WTC11 (cell line): ENCODE results near the gene FLRT3. TPM values are rescaled to one million over a fixed set of nuclear protein-coding genes. Genes with fewer than 3 reads are reported as not detected.

Experiments used
- ATAC-seq: fragments of 200-7000 bp; cut with Tn5 transposase; 2 replicates; pipeline ENCODE4 v1.10.0; 2021; ENCODE audit warnings: mild to moderate bottlenecking, moderate library complexity
- CTCF ChIA-PET: fragments of 300-600 bp; sonication (Branson Sonifier 250); formaldehyde crosslinking; loops from one replicate; lab custom pipeline; 2021; ENCODE audit warnings: antibody characterized with exemption; lab: Charles Lee
- POLR2A ChIA-PET: fragments of 350-600 bp; sonication (Branson Sonifier 250); formaldehyde crosslinking; loops from one replicate; lab custom pipeline; 2021; ENCODE audit warnings: antibody characterized with exemption; lab: Charles Lee
- DNase-seq: peaks from one replicate; pipeline ENCODE4 v3.0.0; 2021; ENCODE audit warnings: low spot score
- H3K27ac Mint-ChIP-seq: 2 replicates; pipeline ENCODE4 v1.8.0; 2021; ENCODE audit warnings: mixed read lengths
- H3K27me3 Mint-ChIP-seq: 2 replicates; pipeline ENCODE4 v1.8.0; 2021; ENCODE audit warnings: low read depth, mild to moderate bottlenecking, moderate library complexity, mixed read lengths
- H3K36me3 Mint-ChIP-seq: 2 replicates; pipeline ENCODE4 v1.8.0; 2021; ENCODE audit warnings: mixed read lengths
- H3K4me1 Mint-ChIP-seq: 2 replicates; pipeline ENCODE4 v1.8.0; 2022; ENCODE audit warnings: mixed read lengths
- H3K4me3 Mint-ChIP-seq: 2 replicates; pipeline ENCODE4 v1.8.0; 2021; ENCODE audit warnings: mild to moderate bottlenecking, moderate library complexity, mixed read lengths
- H3K9me3 Mint-ChIP-seq: 2 replicates; pipeline ENCODE4 v1.8.0; 2021; ENCODE audit warnings: mixed read lengths
- CBFB ChIP-seq: sonication (generic); formaldehyde crosslinking; IDR thresholded peaks from 2 replicates; pipeline ENCODE4 v1.8.1; 2022; ENCODE audit warnings: mild to moderate bottlenecking, low read depth, missing genetic modification reagents
- CREB1 ChIP-seq: sonication (generic); formaldehyde crosslinking; IDR thresholded peaks from 2 replicates; pipeline ENCODE4 v1.8.0; 2023; ENCODE audit warnings: mild to moderate bottlenecking, missing genetic modification reagents
- ERG ChIP-seq: fragments of 250-450 bp; sonication (Bioruptor Pico); IDR thresholded peaks from 2 replicates; pipeline ENCODE4 v1.8.0; 2021; ENCODE audit warnings: mild to moderate bottlenecking
- FOXK1 ChIP-seq: sonication (generic); formaldehyde crosslinking; IDR thresholded peaks from 2 replicates; pipeline ENCODE4 v1.8.0; 2022; ENCODE audit warnings: mild to moderate bottlenecking, moderate library complexity, missing genetic modification reagents
- GRHL2 ChIP-seq: fragments of 250-450 bp; sonication (Bioruptor Pico); IDR thresholded peaks from 2 replicates; pipeline ENCODE4 v1.8.0; 2022; ENCODE audit warnings: mild to moderate bottlenecking, moderate library complexity; ENCODE audit not compliant: insufficient replicate concordance, severe bottlenecking
- GTF2I ChIP-seq: fragments of 250-450 bp; sonication (Bioruptor Pico); conservative IDR thresholded peaks from 2 replicates; pipeline ENCODE4 v1.4.0; 2021; ENCODE audit warnings: mild to moderate bottlenecking
- IRF2 ChIP-seq: sonication (generic); formaldehyde crosslinking; IDR thresholded peaks from 2 replicates; pipeline ENCODE4 v1.8.0; 2022; ENCODE audit warnings: low read depth, missing genetic modification reagents, borderline replicate concordance
- JAZF1 ChIP-seq: fragments of 250-450 bp; sonication (Bioruptor Pico); IDR thresholded peaks from 2 replicates; pipeline ENCODE4 v1.9.0; 2021; ENCODE audit warnings: moderate library complexity, mild to moderate bottlenecking, inconsistent platforms
- KAT7 ChIP-seq: sonication (generic); formaldehyde crosslinking; IDR thresholded peaks from 2 replicates; pipeline ENCODE4 v1.8.1; 2023; ENCODE audit warnings: missing genetic modification reagents, mild to moderate bottlenecking, borderline replicate concordance
- MLX ChIP-seq: sonication (generic); formaldehyde crosslinking; IDR thresholded peaks from 2 replicates; pipeline ENCODE4 v1.8.1; 2023; ENCODE audit warnings: mild to moderate bottlenecking, missing genetic modification reagents, moderate library complexity
- MYBL2 ChIP-seq: sonication (generic); formaldehyde crosslinking; IDR thresholded peaks from 2 replicates; pipeline ENCODE4 v1.8.1; 2023; ENCODE audit warnings: mild to moderate bottlenecking, moderate library complexity, missing genetic modification reagents
- NFATC4 ChIP-seq: fragments of 250-450 bp; sonication (Bioruptor Pico); IDR thresholded peaks from 2 replicates; pipeline ENCODE4 v1.9.0; 2021; ENCODE audit warnings: mild to moderate bottlenecking
- OVOL2 ChIP-seq: fragments of 250-450 bp; sonication (Bioruptor Pico); IDR thresholded peaks from 2 replicates; pipeline ENCODE4 v1.9.0; 2021; ENCODE audit warnings: mild to moderate bottlenecking, borderline replicate concordance
- RORB ChIP-seq: fragments of 250-450 bp; sonication (Bioruptor Pico); IDR thresholded peaks from 2 replicates; pipeline ENCODE4 v1.9.0; 2021; ENCODE audit warnings: mild to moderate bottlenecking
- SOX15 ChIP-seq: fragments of 250-450 bp; sonication (Bioruptor Pico); IDR thresholded peaks from 2 replicates; pipeline ENCODE4 v1.9.0; 2021; ENCODE audit warnings: mild to moderate bottlenecking
- ZBTB21 ChIP-seq: sonication (generic); formaldehyde crosslinking; IDR thresholded peaks from 2 replicates; pipeline ENCODE4 v1.8.1; 2023; ENCODE audit warnings: mild to moderate bottlenecking, missing genetic modification reagents, borderline replicate concordance
- ZNF121 ChIP-seq: sonication (generic); formaldehyde crosslinking; IDR thresholded peaks from 2 replicates; pipeline ENCODE4 v1.8.0; 2023; ENCODE audit warnings: missing genetic modification reagents
- ZNF232 ChIP-seq: sonication (generic); formaldehyde crosslinking; IDR thresholded peaks from 2 replicates; pipeline ENCODE4 v1.8.0; 2022; ENCODE audit warnings: mild to moderate bottlenecking, missing genetic modification reagents
- ZNF396 ChIP-seq: fragments of 250-450 bp; sonication (Bioruptor Pico); IDR thresholded peaks from 2 replicates; pipeline ENCODE4 v1.8.0; 2021; ENCODE audit warnings: mild to moderate bottlenecking, moderate library complexity, borderline replicate concordance
- total RNA-seq: library from RNA; stranded (reverse); gene quantifications from 3 replicates; pipeline ENCODE4 v1.2.3, GENCODE V29; 2021
- TF ChIP-seq, protein P1 (sequence below): fragments of 250-450 bp; sonication (Bioruptor Pico); conservative IDR thresholded peaks from 2 replicates; pipeline ENCODE4 v1.9.0; 2021; ENCODE audit warnings: mild to moderate bottlenecking
- TF ChIP-seq, protein P2 (sequence below): sonication (generic); formaldehyde crosslinking; IDR thresholded peaks from 2 replicates; pipeline ENCODE4 v1.8.1; 2022; ENCODE audit warnings: low read depth, missing genetic modification reagents, borderline replicate concordance
- TF ChIP-seq, protein P3 (sequence below): sonication (generic); formaldehyde crosslinking; IDR thresholded peaks from 2 replicates; pipeline ENCODE4 v1.8.1; 2023; ENCODE audit warnings: mild to moderate bottlenecking, missing genetic modification reagents
- TF ChIP-seq, protein P4 (sequence below): sonication (generic); formaldehyde crosslinking; IDR thresholded peaks from 2 replicates; pipeline ENCODE4 v1.8.0; 2022; ENCODE audit warnings: missing genetic modification reagents

Gene FLRT3
- total RNA-seq, 1 experiment from 2014 or later, result 0.79 TPM

- no peak for DNase-seq
- H3K27ac Mint-ChIP-seq, result no peak overlapping the region
- CTCF ChIA-PET, result no interaction called here
- ATAC-seq, result no peak
- H3K27me3 Mint-ChIP-seq, result no peaks in the 10 kb centered on the region
- no peak overlapping the region for H3K4me3 Mint-ChIP-seq
- no peaks in the 10 kb centered on the region for H3K4me1 Mint-ChIP-seq
- TF ChIP-seq, protein P1, sequence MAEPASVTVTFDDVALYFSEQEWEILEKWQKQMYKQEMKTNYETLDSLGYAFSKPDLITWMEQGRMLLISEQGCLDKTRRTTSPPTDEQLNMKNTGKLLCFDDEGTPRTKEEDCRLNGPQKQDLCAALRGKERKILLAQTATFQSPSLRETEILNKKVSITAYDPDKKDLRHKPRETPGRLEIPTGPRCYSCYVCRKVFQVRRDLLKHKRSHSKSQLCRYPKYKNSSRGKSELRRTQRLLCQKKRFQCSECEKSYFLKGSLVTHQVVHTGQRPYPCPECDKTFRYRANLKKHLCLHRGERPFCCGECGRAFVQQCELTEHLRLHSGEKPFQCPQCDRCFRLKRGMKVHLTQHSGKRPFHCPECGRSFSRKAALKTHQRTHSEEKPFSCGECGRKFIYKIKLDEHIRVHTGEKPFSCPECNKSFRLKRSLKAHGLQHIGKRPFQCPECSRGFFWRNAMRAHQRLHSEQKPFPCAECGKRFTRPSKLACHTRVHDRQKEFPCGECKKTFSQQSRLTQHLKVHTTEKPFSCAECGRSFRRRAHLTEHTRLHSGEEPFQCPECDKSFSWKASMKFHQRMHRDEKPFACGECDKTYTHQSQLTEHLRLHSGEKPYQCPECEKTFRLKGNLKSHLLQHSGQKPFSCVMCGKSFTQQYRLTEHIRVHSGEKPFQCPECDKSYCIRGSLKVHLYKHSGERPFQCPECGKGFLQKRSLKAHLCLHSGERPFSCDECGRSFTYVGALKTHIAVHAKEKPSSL (CRISPR knock-in tag), result no peak
- TF ChIP-seq ZNF396 (CRISPR knock-in tag), result no peak
- TF ChIP-seq JAZF1, result no peak
- TF ChIP-seq RORB (CRISPR knock-in tag), result no peak
- TF ChIP-seq ERG (CRISPR knock-in tag), result no peak
- TF ChIP-seq SOX15 (CRISPR knock-in tag), result no peak
- no peak for TF ChIP-seq ZNF232 (CRISPR knock-in tag)
- no peak for TF ChIP-seq IRF2 (CRISPR knock-in tag)
- no peak for TF ChIP-seq ZNF121 (CRISPR knock-in tag)
- no peak for TF ChIP-seq NFATC4 (CRISPR knock-in tag)
- TF ChIP-seq, protein P2, sequence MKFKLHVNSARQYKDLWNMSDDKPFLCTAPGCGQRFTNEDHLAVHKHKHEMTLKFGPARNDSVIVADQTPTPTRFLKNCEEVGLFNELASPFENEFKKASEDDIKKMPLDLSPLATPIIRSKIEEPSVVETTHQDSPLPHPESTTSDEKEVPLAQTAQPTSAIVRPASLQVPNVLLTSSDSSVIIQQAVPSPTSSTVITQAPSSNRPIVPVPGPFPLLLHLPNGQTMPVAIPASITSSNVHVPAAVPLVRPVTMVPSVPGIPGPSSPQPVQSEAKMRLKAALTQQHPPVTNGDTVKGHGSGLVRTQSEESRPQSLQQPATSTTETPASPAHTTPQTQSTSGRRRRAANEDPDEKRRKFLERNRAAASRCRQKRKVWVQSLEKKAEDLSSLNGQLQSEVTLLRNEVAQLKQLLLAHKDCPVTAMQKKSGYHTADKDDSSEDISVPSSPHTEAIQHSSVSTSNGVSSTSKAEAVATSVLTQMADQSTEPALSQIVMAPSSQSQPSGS, result no peak
- TF ChIP-seq MLX (CRISPR knock-in tag), result no peak
- no peak for TF ChIP-seq ZBTB21 (CRISPR knock-in tag)
- no peak for TF ChIP-seq KAT7 (CRISPR knock-in tag)
- TF ChIP-seq FOXK1 (CRISPR knock-in tag), result no peak
- TF ChIP-seq GRHL2, result no peak
- no peak for TF ChIP-seq OVOL2 (CRISPR knock-in tag)
- POLR2A ChIA-PET, result no interaction called here
- no peaks in the 10 kb centered on the region for H3K36me3 Mint-ChIP-seq
- no peaks in the 10 kb centered on the region for H3K9me3 Mint-ChIP-seq
Measured at GRCh38 chr20:14288341-14289330, 48.8 kb downstream of the FLRT3 start.

- Mint-ChIP-seq H3K9me3 (no peaks in the 10 kb centered on the region), H3K4me1 (no peaks in the 10 kb centered on the region), H3K4me3 (no peak overlapping the region), H3K36me3 (no peaks in the 10 kb centered on the region), H3K27ac (no peak overlapping the region), H3K27me3 (no peaks in the 10 kb centered on the region)
- ChIA-PET CTCF (no interaction called here), POLR2A (no interaction called here)
- ATAC-seq, result no peak
- no peak for DNase-seq
- TF ChIP-seq CBFB (no peak), KAT7 (CRISPR knock-in tag) (no peak), NFATC4 (CRISPR knock-in tag) (no peak), CREB1 (CRISPR knock-in tag) (no peak), MYBL2 (CRISPR knock-in tag) (no peak), GTF2I (CRISPR knock-in tag) (no peak)
- TF ChIP-seq, protein P3, sequence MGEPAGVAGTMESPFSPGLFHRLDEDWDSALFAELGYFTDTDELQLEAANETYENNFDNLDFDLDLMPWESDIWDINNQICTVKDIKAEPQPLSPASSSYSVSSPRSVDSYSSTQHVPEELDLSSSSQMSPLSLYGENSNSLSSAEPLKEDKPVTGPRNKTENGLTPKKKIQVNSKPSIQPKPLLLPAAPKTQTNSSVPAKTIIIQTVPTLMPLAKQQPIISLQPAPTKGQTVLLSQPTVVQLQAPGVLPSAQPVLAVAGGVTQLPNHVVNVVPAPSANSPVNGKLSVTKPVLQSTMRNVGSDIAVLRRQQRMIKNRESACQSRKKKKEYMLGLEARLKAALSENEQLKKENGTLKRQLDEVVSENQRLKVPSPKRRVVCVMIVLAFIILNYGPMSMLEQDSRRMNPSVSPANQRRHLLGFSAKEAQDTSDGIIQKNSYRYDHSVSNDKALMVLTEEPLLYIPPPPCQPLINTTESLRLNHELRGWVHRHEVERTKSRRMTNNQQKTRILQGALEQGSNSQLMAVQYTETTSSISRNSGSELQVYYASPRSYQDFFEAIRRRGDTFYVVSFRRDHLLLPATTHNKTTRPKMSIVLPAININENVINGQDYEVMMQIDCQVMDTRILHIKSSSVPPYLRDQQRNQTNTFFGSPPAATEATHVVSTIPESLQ, result no peak
- TF ChIP-seq, protein P4, sequence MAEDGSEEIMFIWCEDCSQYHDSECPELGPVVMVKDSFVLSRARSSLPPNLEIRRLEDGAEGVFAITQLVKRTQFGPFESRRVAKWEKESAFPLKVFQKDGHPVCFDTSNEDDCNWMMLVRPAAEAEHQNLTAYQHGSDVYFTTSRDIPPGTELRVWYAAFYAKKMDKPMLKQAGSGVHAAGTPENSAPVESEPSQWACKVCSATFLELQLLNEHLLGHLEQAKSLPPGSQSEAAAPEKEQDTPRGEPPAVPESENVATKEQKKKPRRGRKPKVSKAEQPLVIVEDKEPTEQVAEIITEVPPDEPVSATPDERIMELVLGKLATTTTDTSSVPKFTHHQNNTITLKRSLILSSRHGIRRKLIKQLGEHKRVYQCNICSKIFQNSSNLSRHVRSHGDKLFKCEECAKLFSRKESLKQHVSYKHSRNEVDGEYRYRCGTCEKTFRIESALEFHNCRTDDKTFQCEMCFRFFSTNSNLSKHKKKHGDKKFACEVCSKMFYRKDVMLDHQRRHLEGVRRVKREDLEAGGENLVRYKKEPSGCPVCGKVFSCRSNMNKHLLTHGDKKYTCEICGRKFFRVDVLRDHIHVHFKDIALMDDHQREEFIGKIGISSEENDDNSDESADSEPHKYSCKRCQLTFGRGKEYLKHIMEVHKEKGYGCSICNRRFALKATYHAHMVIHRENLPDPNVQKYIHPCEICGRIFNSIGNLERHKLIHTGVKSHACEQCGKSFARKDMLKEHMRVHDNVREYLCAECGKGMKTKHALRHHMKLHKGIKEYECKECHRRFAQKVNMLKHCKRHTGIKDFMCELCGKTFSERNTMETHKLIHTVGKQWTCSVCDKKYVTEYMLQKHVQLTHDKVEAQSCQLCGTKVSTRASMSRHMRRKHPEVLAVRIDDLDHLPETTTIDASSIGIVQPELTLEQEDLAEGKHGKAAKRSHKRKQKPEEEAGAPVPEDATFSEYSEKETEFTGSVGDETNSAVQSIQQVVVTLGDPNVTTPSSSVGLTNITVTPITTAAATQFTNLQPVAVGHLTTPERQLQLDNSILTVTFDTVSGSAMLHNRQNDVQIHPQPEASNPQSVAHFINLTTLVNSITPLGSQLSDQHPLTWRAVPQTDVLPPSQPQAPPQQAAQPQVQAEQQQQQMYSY, result no peak
Measured at GRCh38 chr20:14284443-14284842, 53.0 kb downstream of the FLRT3 start.
